ENCODE data around the gene PLCB1. TPM values are rescaled to one million over a fixed set of nuclear protein-coding genes. Genes with fewer than 3 reads are reported as not detected.

PLCB1 gene
- total RNA-seq, 1 experiment from 2014 or later, result 4.4 TPM

DNA sequence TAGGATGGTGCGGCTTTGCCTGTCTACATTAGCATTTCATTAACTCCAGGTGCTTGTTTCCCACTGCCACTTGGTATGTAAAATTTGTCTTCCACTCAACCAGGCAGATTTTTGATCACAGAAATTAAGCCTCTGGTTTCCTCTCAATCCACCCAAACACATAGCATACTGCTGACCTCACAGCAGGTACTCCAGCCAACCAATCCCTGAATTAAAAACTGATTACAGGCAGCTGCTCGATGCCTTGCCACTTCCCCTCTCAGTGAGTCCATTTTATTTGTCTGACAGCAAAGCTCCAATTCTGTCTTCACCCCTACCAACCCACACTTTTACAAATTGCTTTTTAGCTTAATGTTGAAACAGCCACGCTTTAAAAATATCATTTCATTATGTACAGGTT is 95.2 kb downstream of the PLCB1 start:
- H3K36me3 ChIP-seq (ENCODE audit: low read depth, low read length), result no peaks in the 10 kb centered on the region
- intact Hi-C loops (cut with micrococcal nuclease), result no loop called here
- no peak overlapping the region for H3K9ac ChIP-seq (ENCODE audit: low read length)
- ChIA-PET POLR2A (ENCODE audit: unreplicated experiment) (no interaction called here), CTCF (no interaction called here)
- H3F3A ChIP-seq (ENCODE audit: low read length, unreplicated experiment), result no peaks in the 10 kb centered on the region
- no peaks in the 10 kb centered on the region for H4K20me1 ChIP-seq (ENCODE audit: low read length)
- no peak overlapping the region for H3K4me2 ChIP-seq (ENCODE audit: low read length)
- no peak for DNase-seq
- no peak for ATAC-seq
- H3K27ac ChIP-seq (ENCODE audit: low read length), result no peak overlapping the region
- peaks cover 20% of the 10 kb centered on the region for H3K27me3 ChIP-seq (ENCODE audit: low read length)
- BruUV-seq (replicated peaks), result no TSS peak
- 0 out of 2 replicates have a peak, but pooled peaks cover 13% of the 10 kb centered on the region for H3K4me1 ChIP-seq (ENCODE audit: insufficient read depth, low read length)
- TF ChIP-seq EZH2phosphoT487 (IDR thresholded peaks at IDR 0.05; ENCODE audit: borderline replicate concordance, low read length) (no peak), EZH2 (IDR thresholded peaks at IDR 0.05; ENCODE audit: low read length, unreplicated experiment) (no peak)
- TF ChIP-seq, protein P1, sequence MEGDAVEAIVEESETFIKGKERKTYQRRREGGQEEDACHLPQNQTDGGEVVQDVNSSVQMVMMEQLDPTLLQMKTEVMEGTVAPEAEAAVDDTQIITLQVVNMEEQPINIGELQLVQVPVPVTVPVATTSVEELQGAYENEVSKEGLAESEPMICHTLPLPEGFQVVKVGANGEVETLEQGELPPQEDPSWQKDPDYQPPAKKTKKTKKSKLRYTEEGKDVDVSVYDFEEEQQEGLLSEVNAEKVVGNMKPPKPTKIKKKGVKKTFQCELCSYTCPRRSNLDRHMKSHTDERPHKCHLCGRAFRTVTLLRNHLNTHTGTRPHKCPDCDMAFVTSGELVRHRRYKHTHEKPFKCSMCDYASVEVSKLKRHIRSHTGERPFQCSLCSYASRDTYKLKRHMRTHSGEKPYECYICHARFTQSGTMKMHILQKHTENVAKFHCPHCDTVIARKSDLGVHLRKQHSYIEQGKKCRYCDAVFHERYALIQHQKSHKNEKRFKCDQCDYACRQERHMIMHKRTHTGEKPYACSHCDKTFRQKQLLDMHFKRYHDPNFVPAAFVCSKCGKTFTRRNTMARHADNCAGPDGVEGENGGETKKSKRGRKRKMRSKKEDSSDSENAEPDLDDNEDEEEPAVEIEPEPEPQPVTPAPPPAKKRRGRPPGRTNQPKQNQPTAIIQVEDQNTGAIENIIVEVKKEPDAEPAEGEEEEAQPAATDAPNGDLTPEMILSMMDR (conservative IDR thresholded peaks at IDR 0.05; ENCODE audit: low read depth, low read length), result no peak
- H2AFZ ChIP-seq (ENCODE audit: low read length), result no peak overlapping the region
- H3K79me2 ChIP-seq (ENCODE audit: low read length), result no peaks in the 10 kb centered on the region
- no peaks in the 10 kb centered on the region for H3K9me2 ChIP-seq (replicated peaks; ENCODE audit: low read length)
- no peaks in the 10 kb centered on the region for H3K9me3 ChIP-seq (ENCODE audit: low read length)
- no peak overlapping the region for H3K4me3 ChIP-seq (ENCODE audit: low read length)

DNA sequence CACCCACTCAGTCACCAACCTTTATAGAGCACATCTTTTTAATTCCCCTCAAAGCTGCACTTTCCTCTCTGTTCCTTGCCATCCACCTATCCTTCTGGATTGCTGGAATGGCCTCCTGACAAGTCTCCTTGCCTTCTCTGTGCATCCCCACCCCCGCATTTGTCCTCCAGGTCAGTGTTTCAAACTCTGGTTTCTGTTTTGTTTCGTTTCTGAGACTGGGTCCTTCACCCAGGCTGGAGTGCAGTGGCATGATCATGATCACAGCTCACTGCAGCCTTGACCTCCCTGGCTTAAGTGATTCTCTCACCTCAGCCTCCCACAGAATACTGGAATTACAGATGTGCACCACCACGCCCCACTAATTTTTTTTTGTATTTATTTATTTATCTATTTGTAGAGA is 96.2 kb downstream of the PLCB1 start:
- Histone ChIP-seq H3K36me3 (ENCODE audit: low read depth, low read length) (no peaks in the 10 kb centered on the region), H3K4me3 (ENCODE audit: low read length) (no peak overlapping the region), H3K9me3 (ENCODE audit: low read length) (no peaks in the 10 kb centered on the region), H3K27me3 (ENCODE audit: low read length) (peaks cover 25% of the 10 kb centered on the region), H2AFZ (ENCODE audit: low read length) (no peak overlapping the region), H3K4me1 (ENCODE audit: insufficient read depth, low read length) (0 out of 2 replicates have a peak, but pooled peaks cover 7% of the 10 kb centered on the region), H3K9ac (ENCODE audit: low read length) (no peak overlapping the region), H3F3A (ENCODE audit: low read length, unreplicated experiment) (no peaks in the 10 kb centered on the region), H4K20me1 (ENCODE audit: low read length) (no peaks in the 10 kb centered on the region), H3K4me2 (ENCODE audit: low read length) (no peak overlapping the region), H3K79me2 (ENCODE audit: low read length) (no peaks in the 10 kb centered on the region), H3K9me2 (replicated peaks; ENCODE audit: low read length) (no peaks in the 10 kb centered on the region), H3K27ac (ENCODE audit: low read length) (no peak overlapping the region)
- intact Hi-C loops (cut with micrococcal nuclease), result no loop called here
- CTCF ChIA-PET, result interaction anchor here (0.6 kb wide), 1 partner anchor 40 kb away, joined by 3 read pairs; no protein-coding TSS in a partner anchor
- no peak for ATAC-seq
- POLR2A ChIA-PET (ENCODE audit: unreplicated experiment), result no interaction called here
- no peak for DNase-seq
- no TSS peak for BruUV-seq (replicated peaks)
- TF ChIP-seq EZH2phosphoT487 (IDR thresholded peaks at IDR 0.05; ENCODE audit: borderline replicate concordance, low read length) (no peak), EZH2 (IDR thresholded peaks at IDR 0.05; ENCODE audit: low read length, unreplicated experiment) (no peak)
- TF ChIP-seq, protein P1 (conservative IDR thresholded peaks at IDR 0.05; ENCODE audit: low read depth, low read length), result no peak

DNA sequence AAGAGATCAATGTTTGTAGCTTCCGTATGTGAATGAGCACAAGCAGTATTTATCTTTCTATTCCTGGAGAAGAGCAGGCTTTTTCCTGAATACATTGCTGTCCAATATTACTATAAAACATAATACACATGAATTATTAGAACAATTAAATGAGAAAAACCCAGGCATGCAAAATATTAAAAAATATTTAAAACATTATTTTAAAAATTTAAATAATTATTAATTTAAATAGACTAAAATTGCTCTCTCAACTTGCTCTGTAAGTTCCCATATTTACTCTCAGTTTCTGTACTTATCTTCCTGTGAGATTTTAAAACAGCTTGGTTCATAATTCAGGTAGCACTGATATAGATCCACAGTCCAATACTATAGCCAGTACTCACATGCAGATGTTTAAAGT is 97.0 kb downstream of the PLCB1 start:
- ATAC-seq (no peak), DNase-seq (no peak)
- no peaks in the 10 kb centered on the region for H3K4me1 ChIP-seq (ENCODE audit: insufficient read depth, low read length)
- H3K9me2 ChIP-seq (replicated peaks; ENCODE audit: low read length), result no peaks in the 10 kb centered on the region
- intact Hi-C loops (cut with micrococcal nuclease), result no loop called here
- H3K36me3 ChIP-seq (ENCODE audit: low read depth, low read length), result no peaks in the 10 kb centered on the region
- no peak overlapping the region for H3K4me2 ChIP-seq (ENCODE audit: low read length)
- ChIA-PET POLR2A (ENCODE audit: unreplicated experiment) (no interaction called here), CTCF (interaction anchor here (0.6 kb wide), 1 partner anchor 41 kb away, joined by 3 read pairs; no protein-coding TSS in a partner anchor)
- no TSS peak for BruUV-seq (replicated peaks)
- H3K27me3 ChIP-seq (ENCODE audit: low read length), result peaks cover 31% of the 10 kb centered on the region
- no peak overlapping the region for H3K4me3 ChIP-seq (ENCODE audit: low read length)
- H4K20me1 ChIP-seq (ENCODE audit: low read length), result no peaks in the 10 kb centered on the region
- H3K79me2 ChIP-seq (ENCODE audit: low read length), result no peaks in the 10 kb centered on the region
- H2AFZ ChIP-seq (ENCODE audit: low read length), result no peak overlapping the region
- TF ChIP-seq, protein P1 (conservative IDR thresholded peaks at IDR 0.05; ENCODE audit: low read depth, low read length), result no peak
- TF ChIP-seq EZH2 (IDR thresholded peaks at IDR 0.05; ENCODE audit: low read length, unreplicated experiment) (no peak), EZH2phosphoT487 (IDR thresholded peaks at IDR 0.05; ENCODE audit: borderline replicate concordance, low read length) (no peak)
- no peak overlapping the region for H3K27ac ChIP-seq (ENCODE audit: low read length)
- no peak overlapping the region for H3K9ac ChIP-seq (ENCODE audit: low read length)
- H3K9me3 ChIP-seq (ENCODE audit: low read length), result no peaks in the 10 kb centered on the region
- no peaks in the 10 kb centered on the region for H3F3A ChIP-seq (ENCODE audit: low read length, unreplicated experiment)

Measured in PC-3 (cell line).